AG04450 (cell line): ENCODE data around the gene GNPAT. TPM values are rescaled to one million over a fixed set of nuclear protein-coding genes. Genes with fewer than 3 reads are reported as not detected.

Source experiments
- CTCF ChIA-PET: fragments of 300-600, 350-600 bp; formaldehyde crosslinking; extraction: SDS; loops from one replicate; lab custom pipeline; 2022; ENCODE audit warnings: antibody characterized with exemption, inconsistent platforms; lab: Charles Lee
- POLR2A ChIA-PET: fragments of 350-600 bp; formaldehyde crosslinking; extraction: SDS; loops from one replicate; lab custom pipeline; 2021; ENCODE audit warnings: antibody characterized with exemption, inconsistent platforms; lab: Yijun Ruan, JAX
- DNase-seq: peaks from one replicate; pipeline ENCODE4 v3.0.0-alpha.2; 2011; ENCODE audit warnings: low read depth, low spot score
- H3K27ac ChIP-seq: one replicate; pipeline ENCODE4 v1.5.1; 2012; ENCODE audit warnings: low read depth, low read length, control low read depth
- H3K27me3 ChIP-seq: one replicate; pipeline ENCODE4 v1.6.0; 2012; ENCODE audit warnings: low read length; ENCODE audit not compliant: control insufficient read depth, insufficient read depth
- H3K4me3 ChIP-seq: 2 replicates; pipeline ENCODE4 v1.5.1; 2011; ENCODE audit warnings: mild to moderate bottlenecking, low read depth, low read length, control low read depth
- H3K9me3 ChIP-seq: 2 replicates; pipeline ENCODE4 v1.5.1; 2012; ENCODE audit warnings: low read length; ENCODE audit not compliant: control insufficient read depth, insufficient read depth
- CTCF ChIP-seq: IDR thresholded peaks from 2 replicates; pipeline ENCODE4 v1.5.1; 2011; ENCODE audit warnings: low read depth, low read length, control low read depth, inconsistent platforms
- polyA plus RNA-seq: library from polyadenylated mRNA; depleted of rRNA; stranded (reverse); fragments of >200 nt; gene quantifications from 2 replicates; pipeline ENCODE4 v1.2.3, GENCODE V29; 2011

GNPAT gene
- polyA plus RNA-seq, 1 experiment = 56.1 TPM

- CTCF ChIA-PET = no interaction called here
- DNase-seq = no peak
- Histone ChIP-seq H3K4me3 (no peak overlapping the region), H3K27ac (no peak overlapping the region), H3K27me3 (no peaks in the 10 kb centered on the region), H3K9me3 (no peaks in the 10 kb centered on the region)
- no peak for TF ChIP-seq CTCF
- POLR2A ChIA-PET = no interaction called here
Measured at GRCh38 chr1:231265379-231265778, 24.4 kb downstream of the GNPAT start.

DNA sequence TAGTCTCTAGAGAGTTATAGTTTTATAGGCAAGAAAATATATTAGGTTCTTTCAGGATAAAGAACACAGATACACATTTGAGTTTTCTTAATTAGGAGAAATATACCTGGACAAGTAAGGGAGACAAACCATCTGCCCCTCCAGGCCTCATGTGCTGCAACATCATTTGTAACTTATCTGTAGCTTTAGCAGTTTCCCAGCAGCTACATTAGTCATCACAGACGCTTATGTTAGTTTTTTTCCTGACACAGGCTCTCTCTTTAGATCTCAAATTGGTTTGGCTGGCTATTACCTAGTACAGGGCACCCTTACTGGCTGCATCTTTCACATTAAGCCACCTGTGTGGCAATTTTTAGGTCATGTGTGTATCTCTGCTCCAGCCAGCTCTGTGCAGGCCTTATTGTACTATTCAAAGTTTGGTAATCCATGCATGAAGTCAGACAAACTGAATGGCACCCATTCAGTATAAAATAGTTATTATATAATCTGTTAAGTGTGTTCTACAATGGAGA lies 25.9 kb downstream of the GNPAT start:
- no peak for DNase-seq
- Histone ChIP-seq H3K27ac (no peak overlapping the region), H3K9me3 (no peaks in the 10 kb centered on the region), H3K27me3 (no peaks in the 10 kb centered on the region), H3K4me3 (no peak overlapping the region)
- TF ChIP-seq CTCF = no peak
- CTCF ChIA-PET = no interaction called here
- POLR2A ChIA-PET = no interaction called here

DNA sequence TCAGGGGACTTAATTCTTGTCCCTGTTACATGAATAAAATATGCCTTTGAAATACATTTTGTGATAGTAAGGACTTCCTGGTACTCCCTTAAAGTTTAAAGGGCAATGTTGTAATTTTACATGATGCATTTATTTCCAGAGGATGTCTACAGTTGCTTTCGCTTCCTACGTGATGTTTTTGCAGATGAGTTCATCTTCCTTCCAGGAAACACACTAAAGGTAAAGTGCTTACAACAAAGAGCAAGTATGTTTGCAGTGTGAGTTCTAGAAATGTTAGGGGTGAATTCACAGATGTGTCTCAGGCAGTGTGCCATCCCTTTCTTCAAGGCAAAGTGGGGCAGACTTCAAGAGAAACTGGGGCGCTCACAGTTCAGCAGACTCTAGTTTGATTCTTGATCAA lies 31.2 kb downstream of the GNPAT start:
- Histone ChIP-seq H3K27me3 (no peaks in the 10 kb centered on the region), H3K4me3 (no peak overlapping the region), H3K9me3 (no peaks in the 10 kb centered on the region), H3K27ac (no peak overlapping the region)
- no peak for TF ChIP-seq CTCF
- ChIA-PET POLR2A (no interaction called here), CTCF (no interaction called here)
- no peak for DNase-seq

GRCh38 chr1:231272880-231273279 lies 31.9 kb downstream of the GNPAT start:
- ChIA-PET CTCF (interaction anchor here (0.7 kb wide), 1 partner anchor 225 kb away, joined by 4 read pairs; no protein-coding TSS in a partner anchor), POLR2A (no interaction called here)
- TF ChIP-seq CTCF = no peak
- no peak overlapping the region for H3K27ac ChIP-seq
- H3K4me3 ChIP-seq = no peak overlapping the region
- no peaks in the 10 kb centered on the region for H3K27me3 ChIP-seq
- no peak for DNase-seq
- no peaks in the 10 kb centered on the region for H3K9me3 ChIP-seq

- DNase-seq = no peak
- Histone ChIP-seq H3K27ac (no peak overlapping the region), H3K27me3 (no peaks in the 10 kb centered on the region), H3K4me3 (no peak overlapping the region), H3K9me3 (no peaks in the 10 kb centered on the region)
- TF ChIP-seq CTCF = no peak
- ChIA-PET CTCF (no interaction called here), POLR2A (no interaction called here)
Measured at GRCh38 chr1:231274119-231274825, 33.3 kb downstream of the GNPAT start.
